ENCODE measurements around the gene POLR3C.
"Not testable (repeated sequence)": the region's sequence is repeated elsewhere in the genome, so short reads cannot be mapped to it uniquely, and the experiment has no call there.

The POLR3C gene

GRCh38 chr1:145824499-145824842 is 471 bp downstream of the POLR3C start:
- DNase-seq: no peak

- no peak for DNase-seq
Observed at GRCh38 chr1:145826030-145826429, 2.0 kb downstream of the POLR3C start.

GRCh38 chr1:145827966-145828365 is 4.0 kb downstream of the POLR3C start:
- DNase-seq: no peak

- DNase-seq: no peak
Observed at GRCh38 chr1:145828367-145829026, 4.5 kb downstream of the POLR3C start.

- DNase-seq: not testable (repeated sequence)
Observed at GRCh38 chr1:145830810-145831209, 6.8 kb downstream of the POLR3C start.

- no peak for DNase-seq
Observed at GRCh38 chr1:145837656-145838055, 13.7 kb downstream of the POLR3C start.

GRCh38 chr1:145843031-145843430 is 19.0 kb downstream of the POLR3C start:
- DNase-seq: no peak

- DNase-seq: no peak
Observed at GRCh38 chr1:145845144-145845513, 21.1 kb downstream of the POLR3C start.

- DNase-seq: peak; percentile 84 to 86
Observed at GRCh38 chr1:145845514-145846161, 21.6 kb downstream of the POLR3C start, which contains the start of gene NUDT17. TSS of gene NUDT17 (plus strand) at chr1:145845630. CDS start at chr1:145845641, 11 bp downstream.

- DNase-seq: peak; percentile 58 to 61
Observed at GRCh38 chr1:145846201-145846612, 22.2 kb downstream of the POLR3C start.

GRCh38 chr1:145847827-145848226 is 23.8 kb downstream of the POLR3C start:
- DNase-seq: no peak

GRCh38 chr1:145849356-145850160 is 25.6 kb downstream of the POLR3C start:
- DNase-seq: no peak

- no peak for DNase-seq
Observed at GRCh38 chr1:145855426-145855948, 31.5 kb downstream of the POLR3C start.

GRCh38 chr1:145857170-145857569 is 33.2 kb downstream of the POLR3C start:
- DNase-seq: no peak

- peak; percentile 63 to 67 for DNase-seq
Observed at GRCh38 chr1:145858238-145858900, 34.4 kb downstream of the POLR3C start.

GRCh38 chr1:145858901-145859490 is 35.0 kb downstream of the POLR3C start, which contains the start of gene PIAS3:
TSS of gene PIAS3 (minus strand) at chr1:145859081. CDS start at chr1:145858990, 91 bp downstream.
- DNase-seq: peak; percentile 93 to 95

- DNase-seq: peak; percentile 84 to 90
Observed at GRCh38 chr1:145859491-145860023, 35.6 kb downstream of the POLR3C start.

GRCh38 chr1:145863282-145864018 is 39.5 kb downstream of the POLR3C start:
- no peak for DNase-seq

- no peak for DNase-seq
Observed at GRCh38 chr1:145868232-145868631, 44.2 kb downstream of the POLR3C start.

- peak; percentile 59 to 70 for DNase-seq
Observed at GRCh38 chr1:145871994-145872924, 48.3 kb downstream of the POLR3C start.

Measured in activated T-cell treated with anti-CD3 and anti-CD28 coated beads, Interleukin-2, amount 50 U/mL, for 48 hours (primary cell).